SK-N-SH (cell line): ENCODE data around the gene GNAL.

ENCODE experiments used
- MEF2A ChIP-seq: IDR thresholded peaks from 2 replicates; pipeline ENCODE4 v1.4.0; 2012; ENCODE audit warnings: low read depth, borderline replicate concordance
- SMC3 ChIP-seq: IDR thresholded peaks from 2 replicates; pipeline ENCODE4 v1.6.1; 2012; ENCODE audit warnings: low read depth, low read length, improper control_type of control experiment

- no peak for TF ChIP-seq SMC3
- no peak for TF ChIP-seq MEF2A
Measured at GRCh38 chr18:11932393-11932792, 243.3 kb downstream of the GNAL start.
